Heart left ventricle (tissue), 13 donors: ENCODE measurements around the gene CALHM1.

Experiments used
- CTCF ChIP-seq, 12 donors: fragments of 200-600 bp; sonication (generic) in 4 of 12; IDR thresholded peaks; one replicate each; pipeline versions ENCODE4 v1.5.0 to v1.8.0; 2018 to 2022; ENCODE audit warnings: antibody characterized with exemption in 12 of 12, mild to moderate bottlenecking in 5 of 12
- POLR2A ChIP-seq, 2 donors: fragments of 450-650 bp; IDR thresholded peaks; one replicate each; pipeline ENCODE4 v1.6.1; 2017; ENCODE audit warnings: antibody characterized with exemption in 2 of 2, mild to moderate bottlenecking in 2 of 2, moderate library complexity in 2 of 2
- donor health status: ischemic (EF 13 %, LVEDD 7.1; RV severe dilation, severe dysfunction).
- donor health status: DM: no; HTN: yes; CAD: no.
- donor health status: DM: no; HTN: no; CAD: no.
- donor health status: ischemic (EF 25% LVEDD 6.9; RV normal size, moderate dysfunction).
- donor health status: ischemic (EF 25% LVEDD 5.7; RV mildly dilated, moderate dysfunction).
- donor health status: ischemic (EF 35%, LVEDD 5.7; RV mildly dilated, moderate dysfunction).
- donor health status: nonischemic (EF 11% LVEDD 7.7; RV severe dilation, severe dysfunction).
- donor health status: DM: yes; HTN: yes; CAD: no.
- donor health status: PGD.
- donor health status: ischemic (EF 29% LVEDD 5.4; RV normal size, mild dysfunction).
- donor health status: nonischemic (EF 23%, LVEDD 6.1; RV moderate dilation, normal function).

DNA sequence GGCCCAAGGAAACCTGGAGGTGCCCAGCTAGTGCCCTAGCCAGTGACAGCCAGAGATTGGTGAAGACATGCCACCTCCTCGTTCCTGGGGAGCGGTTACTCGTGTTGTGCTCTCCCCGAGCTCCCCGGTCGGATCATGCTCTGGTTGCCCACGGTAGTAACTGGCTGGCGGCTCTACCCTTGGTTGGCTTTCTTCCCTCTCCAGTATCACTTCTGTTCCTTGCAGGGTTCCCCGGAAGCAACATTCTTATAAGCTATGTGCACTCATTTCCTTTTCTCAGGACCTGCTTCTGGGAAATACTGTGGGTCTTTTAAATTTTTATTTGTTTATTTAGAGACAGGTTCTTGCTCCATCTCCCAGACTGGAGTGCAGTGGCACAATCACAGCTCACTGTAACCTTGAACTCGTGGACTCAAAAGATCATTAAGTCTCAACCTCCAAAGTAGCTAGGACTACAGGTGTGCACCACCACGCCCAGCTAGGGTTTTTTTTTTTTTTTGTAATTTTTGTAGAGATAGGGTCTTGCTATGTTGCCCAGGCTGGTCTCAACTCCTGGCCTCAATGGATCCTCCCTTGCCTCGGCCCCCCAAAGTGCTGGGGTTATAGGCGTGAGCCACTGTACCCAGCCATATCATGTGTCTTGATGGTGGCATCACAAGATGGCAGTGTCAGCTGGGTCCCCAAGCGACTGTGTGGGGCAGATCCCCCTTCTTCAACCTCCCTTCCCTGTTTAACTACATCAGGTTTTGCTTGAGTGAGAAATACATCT lies 6.9 kb upstream of the CALHM1 start:
- no peak for TF ChIP-seq POLR2A (IDR thresholded peaks at IDR 0.05)
- no peak for TF ChIP-seq CTCF (IDR thresholded peaks at IDR 0.05)
